Fibroblast of lung (primary cell): ENCODE data around the gene ELMO1.
"Not testable (repeated sequence)": the region's sequence is repeated elsewhere in the genome, so short reads cannot be mapped to it uniquely, and the experiment has no call there.

Source experiments
- CTCF ChIP-seq, 2 donors: IDR thresholded peaks in 1 of 2; conservative IDR thresholded peaks in 1 of 2; 1 replicate in 1 of 2; 2 replicates in 1 of 2; pipeline ENCODE4 v1.5.1; 2011 to 2012; ENCODE audit warnings: low read length in 2 of 2, control low read depth in 1 of 2, inconsistent platforms in 1 of 2, low read depth in 1 of 2, mild to moderate bottlenecking in 1 of 2
- EZH2 ChIP-seq: IDR thresholded peaks from 2 replicates; pipeline ENCODE4 v1.5.1; 2012; ENCODE audit warnings: low read length, control low read depth, mild to moderate bottlenecking; ENCODE audit errors: missing control alignments

DNA sequence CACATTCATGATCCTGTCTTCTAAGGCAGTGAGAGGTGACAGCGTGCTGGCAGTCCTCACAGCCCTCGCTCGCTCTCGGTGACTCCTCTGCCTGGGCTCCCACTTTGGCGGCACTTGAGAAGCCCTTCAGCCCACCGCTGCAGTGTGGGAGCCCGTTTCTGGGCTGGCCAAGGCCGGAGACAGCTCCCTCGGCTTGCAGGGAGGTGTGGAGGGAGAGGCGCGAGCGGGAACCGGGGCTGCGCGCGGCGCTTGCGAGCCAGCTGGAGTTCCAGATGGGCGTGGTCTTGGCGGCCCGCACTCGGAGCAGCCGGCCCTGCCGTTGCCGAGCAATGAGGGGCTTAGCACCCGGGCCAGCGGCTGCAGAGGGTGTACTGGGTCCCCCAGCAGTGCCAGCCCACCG is 475.1 kb downstream of the ELMO1 start:
- not testable (repeated sequence) for TF ChIP-seq CTCF (conservative IDR thresholded peaks at IDR 0.05 in 1 of 2, IDR thresholded peaks at IDR 0.05 in 1 of 2; ENCODE audit: low read depth in 1 of 2, low read length in 2 of 2); EZH2
